ENCODE data around the gene CERCAM. TPM values are rescaled to one million over a fixed set of nuclear protein-coding genes. Genes with fewer than 3 reads are reported as not detected.

Gene CERCAM
- total RNA-seq, 1 experiment from 2014 or later = 11.3 TPM

Small RNA genes lying within 50 kb of the gene (microRNA-seq; reads per million reads assigned to microRNA genes)
- gene MIR219B (ENCODE audit: unreplicated experiment) = not detected

Other genes with a start within 250 kb of the CERCAM start
- 111 TPM for gene CIZ1, start 229.3 kb upstream of the CERCAM start, total RNA-seq (2021; ENCODE audit: unreplicated experiment)
- gene DNM1, start 217.5 kb upstream of the CERCAM start, total RNA-seq (2021; ENCODE audit: unreplicated experiment) = 18.7 TPM
- 69.6 TPM for gene GOLGA2, start 144.8 kb upstream of the CERCAM start, total RNA-seq (2021; ENCODE audit: unreplicated experiment)
- 28.3 TPM for gene SWI5, start 144.6 kb upstream of the CERCAM start, total RNA-seq (2021; ENCODE audit: unreplicated experiment)
- 22.5 TPM for gene TRUB2, start 98.4 kb upstream of the CERCAM start, total RNA-seq (2021; ENCODE audit: unreplicated experiment)
- 19.1 TPM for gene COQ4, start 98.0 kb upstream of the CERCAM start, total RNA-seq (2021; ENCODE audit: unreplicated experiment)
- gene SLC27A4, start 80.3 kb upstream of the CERCAM start, total RNA-seq (2021; ENCODE audit: unreplicated experiment) = 20.3 TPM
- 45.4 TPM for gene URM1, start 49.5 kb upstream of the CERCAM start, total RNA-seq (2021; ENCODE audit: unreplicated experiment)
- gene ODF2, start 35.1 kb downstream of the CERCAM start, total RNA-seq (2021; ENCODE audit: unreplicated experiment) = 36.8 TPM
- 25.9 TPM for gene GLE1, start 83.9 kb downstream of the CERCAM start, total RNA-seq (2021; ENCODE audit: unreplicated experiment)
- gene SPTAN1, start 131.7 kb downstream of the CERCAM start, total RNA-seq (2021; ENCODE audit: unreplicated experiment) = 229 TPM
- 78.1 TPM for gene DYNC2I2, start 236.0 kb downstream of the CERCAM start, total RNA-seq (2021; ENCODE audit: unreplicated experiment)